Measurements from ENCODE around the gene ARMC5.

DNA sequence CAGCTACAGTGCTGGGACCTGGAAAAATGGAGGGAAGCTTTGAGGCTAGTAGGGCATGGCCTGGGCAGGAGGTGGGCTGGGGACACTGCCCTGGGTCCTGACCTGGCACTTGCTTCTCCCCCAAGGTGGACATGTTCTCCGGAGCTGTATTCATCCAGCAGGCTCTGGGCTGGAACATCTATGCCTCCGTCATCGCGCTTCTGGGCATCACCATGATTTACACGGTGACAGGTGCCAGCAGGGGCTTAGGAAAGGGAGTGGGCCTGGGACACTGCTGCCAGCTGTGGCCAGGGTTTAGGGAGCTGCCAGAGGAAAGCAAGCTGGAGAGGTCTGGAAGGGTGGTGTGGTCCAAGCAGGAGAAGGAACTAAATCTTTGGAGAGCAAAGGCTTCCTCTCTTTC is 26.7 kb downstream of the ARMC5 start:
- TF ChIP-seq, protein P1, sequence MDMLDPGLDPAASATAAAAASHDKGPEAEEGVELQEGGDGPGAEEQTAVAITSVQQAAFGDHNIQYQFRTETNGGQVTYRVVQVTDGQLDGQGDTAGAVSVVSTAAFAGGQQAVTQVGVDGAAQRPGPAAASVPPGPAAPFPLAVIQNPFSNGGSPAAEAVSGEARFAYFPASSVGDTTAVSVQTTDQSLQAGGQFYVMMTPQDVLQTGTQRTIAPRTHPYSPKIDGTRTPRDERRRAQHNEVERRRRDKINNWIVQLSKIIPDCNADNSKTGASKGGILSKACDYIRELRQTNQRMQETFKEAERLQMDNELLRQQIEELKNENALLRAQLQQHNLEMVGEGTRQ (IDR thresholded peaks at IDR 0.05; ENCODE audit: borderline replicate concordance, low read depth, low read length) = no peak
- no peak for TF ChIP-seq POLR2A (IDR thresholded peaks at IDR 0.05; ENCODE audit: low read depth, low read length)
- TF ChIP-seq, protein P2, sequence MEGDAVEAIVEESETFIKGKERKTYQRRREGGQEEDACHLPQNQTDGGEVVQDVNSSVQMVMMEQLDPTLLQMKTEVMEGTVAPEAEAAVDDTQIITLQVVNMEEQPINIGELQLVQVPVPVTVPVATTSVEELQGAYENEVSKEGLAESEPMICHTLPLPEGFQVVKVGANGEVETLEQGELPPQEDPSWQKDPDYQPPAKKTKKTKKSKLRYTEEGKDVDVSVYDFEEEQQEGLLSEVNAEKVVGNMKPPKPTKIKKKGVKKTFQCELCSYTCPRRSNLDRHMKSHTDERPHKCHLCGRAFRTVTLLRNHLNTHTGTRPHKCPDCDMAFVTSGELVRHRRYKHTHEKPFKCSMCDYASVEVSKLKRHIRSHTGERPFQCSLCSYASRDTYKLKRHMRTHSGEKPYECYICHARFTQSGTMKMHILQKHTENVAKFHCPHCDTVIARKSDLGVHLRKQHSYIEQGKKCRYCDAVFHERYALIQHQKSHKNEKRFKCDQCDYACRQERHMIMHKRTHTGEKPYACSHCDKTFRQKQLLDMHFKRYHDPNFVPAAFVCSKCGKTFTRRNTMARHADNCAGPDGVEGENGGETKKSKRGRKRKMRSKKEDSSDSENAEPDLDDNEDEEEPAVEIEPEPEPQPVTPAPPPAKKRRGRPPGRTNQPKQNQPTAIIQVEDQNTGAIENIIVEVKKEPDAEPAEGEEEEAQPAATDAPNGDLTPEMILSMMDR (IDR thresholded peaks at IDR 0.05 in 2 of 3, conservative IDR thresholded peaks at IDR 0.05 in 1 of 3; ENCODE audit: control insufficient read depth in 2 of 3, extremely low read depth in 1 of 3, insufficient read depth in 1 of 3, low read depth in 3 of 3, low read length in 3 of 3) = no peak
- TF ChIP-seq, protein P3, sequence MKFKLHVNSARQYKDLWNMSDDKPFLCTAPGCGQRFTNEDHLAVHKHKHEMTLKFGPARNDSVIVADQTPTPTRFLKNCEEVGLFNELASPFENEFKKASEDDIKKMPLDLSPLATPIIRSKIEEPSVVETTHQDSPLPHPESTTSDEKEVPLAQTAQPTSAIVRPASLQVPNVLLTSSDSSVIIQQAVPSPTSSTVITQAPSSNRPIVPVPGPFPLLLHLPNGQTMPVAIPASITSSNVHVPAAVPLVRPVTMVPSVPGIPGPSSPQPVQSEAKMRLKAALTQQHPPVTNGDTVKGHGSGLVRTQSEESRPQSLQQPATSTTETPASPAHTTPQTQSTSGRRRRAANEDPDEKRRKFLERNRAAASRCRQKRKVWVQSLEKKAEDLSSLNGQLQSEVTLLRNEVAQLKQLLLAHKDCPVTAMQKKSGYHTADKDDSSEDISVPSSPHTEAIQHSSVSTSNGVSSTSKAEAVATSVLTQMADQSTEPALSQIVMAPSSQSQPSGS (IDR thresholded peaks at IDR 0.05; ENCODE audit: low read length) = no peak

Data from GM12878 (cell line).